ENCODE data around the gene ARHGAP15.
"Not testable (repeated sequence)": the region's sequence is repeated elsewhere in the genome, so short reads cannot be mapped to it uniquely, and the experiment has no call there.

ARHGAP15 gene

GRCh38 chr2:143128681-143129580 is at the start of gene ARHGAP15:
ARHGAP15 (plus strand) TSS chr2:143129419.
- peak; percentile 72 for DNase-seq

GRCh38 chr2:143081616-143082015 is 47.6 kb upstream of the ARHGAP15 start:
- no peak for DNase-seq

- DNase-seq = no peak
Measured at GRCh38 chr2:143083636-143084035, 45.6 kb upstream of the ARHGAP15 start.

GRCh38 chr2:143084462-143084861 is 44.8 kb upstream of the ARHGAP15 start:
- DNase-seq = no peak

- DNase-seq = no peak
Measured at GRCh38 chr2:143085125-143085784, 44.0 kb upstream of the ARHGAP15 start.

- DNase-seq = no peak
Measured at GRCh38 chr2:143087033-143087432, 42.2 kb upstream of the ARHGAP15 start.

GRCh38 chr2:143088388-143088787 is 40.8 kb upstream of the ARHGAP15 start:
- DNase-seq = no peak

GRCh38 chr2:143089520-143089919 is 39.7 kb upstream of the ARHGAP15 start:
- DNase-seq = not testable (repeated sequence)

- peak; percentile 50 for DNase-seq
Measured at GRCh38 chr2:143110758-143111428, 18.3 kb upstream of the ARHGAP15 start.

GRCh38 chr2:143117225-143117624 is 12.0 kb upstream of the ARHGAP15 start:
- peak; percentile 13 for DNase-seq

- DNase-seq = no peak
Measured at GRCh38 chr2:143121079-143121478, 8.1 kb upstream of the ARHGAP15 start.

GRCh38 chr2:143121957-143122356 is 7.3 kb upstream of the ARHGAP15 start:
- no peak for DNase-seq

GRCh38 chr2:143123911-143124310 is 5.3 kb upstream of the ARHGAP15 start:
- no peak for DNase-seq

GRCh38 chr2:143124445-143124844 is 4.8 kb upstream of the ARHGAP15 start:
- no peak for DNase-seq

- DNase-seq = no peak
Measured at GRCh38 chr2:143125717-143126116, 3.5 kb upstream of the ARHGAP15 start.

- peak; percentile 31 for DNase-seq
Measured at GRCh38 chr2:143132355-143132754, 3.1 kb downstream of the ARHGAP15 start.

- no peak for DNase-seq
Measured at GRCh38 chr2:143133783-143134182, 4.6 kb downstream of the ARHGAP15 start.

GRCh38 chr2:143138292-143138691 is 9.1 kb downstream of the ARHGAP15 start:
- no peak for DNase-seq

GRCh38 chr2:143139835-143140393 is 10.7 kb downstream of the ARHGAP15 start:
- no peak for DNase-seq

- DNase-seq = no peak
Measured at GRCh38 chr2:143140864-143141661, 11.8 kb downstream of the ARHGAP15 start.

- no peak for DNase-seq
Measured at GRCh38 chr2:143142598-143142997, 13.4 kb downstream of the ARHGAP15 start.

- no peak for DNase-seq
Measured at GRCh38 chr2:143144813-143145455, 15.7 kb downstream of the ARHGAP15 start.

Measured in stimulated activated CD4-positive, alpha-beta T cell treated with anti-CD3 and anti-CD28 coated beads, Interleukin-1b, Interleukin-23, amount 100 ng/mL, for 48 hours (primary cell).